Ovary (tissue), 3 donors: Measurements from ENCODE around the gene SLC1A2.

ENCODE experiments used
- EP300 ChIP-seq: sonication (generic); formaldehyde crosslinking; IDR thresholded peaks from one replicate; pipeline ENCODE4 v1.6.1; 2017; ENCODE audit warnings: antibody characterized with exemption
- POLR2A ChIP-seq: fragments of 450-650 bp; IDR thresholded peaks from one replicate; pipeline ENCODE4 v1.6.1; 2017; ENCODE audit warnings: antibody characterized with exemption, mild to moderate bottlenecking, moderate library complexity
- TF ChIP-seq, protein P1 (sequence below), 3 donors: fragments of 450-650 bp in 2 of 3; fragments of 200-600 bp in 1 of 3; IDR thresholded peaks; one replicate each; pipeline versions ENCODE4 v1.5.1 to v1.8.0; 2016 to 2022; ENCODE audit warnings: antibody characterized with exemption in 3 of 3, mild to moderate bottlenecking in 1 of 3
- donor health status: DM: no; HTN: no; CAD: no.

DNA sequence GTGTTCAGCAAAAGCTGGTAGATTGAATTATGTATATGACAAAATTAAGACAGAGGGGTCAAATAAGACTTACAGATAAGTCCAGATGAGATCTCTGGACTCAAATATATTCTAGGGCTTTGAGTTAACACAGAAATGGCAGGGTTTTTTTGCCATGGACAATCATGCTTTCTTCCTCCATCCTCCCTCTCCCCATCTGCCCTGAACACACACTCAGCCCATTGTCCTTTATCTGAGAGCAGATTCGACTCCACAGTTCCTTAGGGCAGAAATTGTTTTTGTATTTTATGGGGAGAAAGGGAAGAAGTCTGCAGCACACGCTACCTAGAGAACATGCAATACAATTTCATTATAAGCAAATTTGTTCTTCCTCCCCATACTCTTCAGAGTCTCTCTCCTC, 86.8 kb downstream of the SLC1A2 start:
- TF ChIP-seq EP300: no peak
- TF ChIP-seq, protein P1, sequence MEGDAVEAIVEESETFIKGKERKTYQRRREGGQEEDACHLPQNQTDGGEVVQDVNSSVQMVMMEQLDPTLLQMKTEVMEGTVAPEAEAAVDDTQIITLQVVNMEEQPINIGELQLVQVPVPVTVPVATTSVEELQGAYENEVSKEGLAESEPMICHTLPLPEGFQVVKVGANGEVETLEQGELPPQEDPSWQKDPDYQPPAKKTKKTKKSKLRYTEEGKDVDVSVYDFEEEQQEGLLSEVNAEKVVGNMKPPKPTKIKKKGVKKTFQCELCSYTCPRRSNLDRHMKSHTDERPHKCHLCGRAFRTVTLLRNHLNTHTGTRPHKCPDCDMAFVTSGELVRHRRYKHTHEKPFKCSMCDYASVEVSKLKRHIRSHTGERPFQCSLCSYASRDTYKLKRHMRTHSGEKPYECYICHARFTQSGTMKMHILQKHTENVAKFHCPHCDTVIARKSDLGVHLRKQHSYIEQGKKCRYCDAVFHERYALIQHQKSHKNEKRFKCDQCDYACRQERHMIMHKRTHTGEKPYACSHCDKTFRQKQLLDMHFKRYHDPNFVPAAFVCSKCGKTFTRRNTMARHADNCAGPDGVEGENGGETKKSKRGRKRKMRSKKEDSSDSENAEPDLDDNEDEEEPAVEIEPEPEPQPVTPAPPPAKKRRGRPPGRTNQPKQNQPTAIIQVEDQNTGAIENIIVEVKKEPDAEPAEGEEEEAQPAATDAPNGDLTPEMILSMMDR (IDR thresholded peaks at IDR 0.05): no peak
- no peak for TF ChIP-seq POLR2A
